ENCODE measurements around the gene CNDP2.
"Not testable (repeated sequence)": the region's sequence is repeated elsewhere in the genome, so short reads cannot be mapped to it uniquely, and the experiment has no call there.

Gene CNDP2

DNA sequence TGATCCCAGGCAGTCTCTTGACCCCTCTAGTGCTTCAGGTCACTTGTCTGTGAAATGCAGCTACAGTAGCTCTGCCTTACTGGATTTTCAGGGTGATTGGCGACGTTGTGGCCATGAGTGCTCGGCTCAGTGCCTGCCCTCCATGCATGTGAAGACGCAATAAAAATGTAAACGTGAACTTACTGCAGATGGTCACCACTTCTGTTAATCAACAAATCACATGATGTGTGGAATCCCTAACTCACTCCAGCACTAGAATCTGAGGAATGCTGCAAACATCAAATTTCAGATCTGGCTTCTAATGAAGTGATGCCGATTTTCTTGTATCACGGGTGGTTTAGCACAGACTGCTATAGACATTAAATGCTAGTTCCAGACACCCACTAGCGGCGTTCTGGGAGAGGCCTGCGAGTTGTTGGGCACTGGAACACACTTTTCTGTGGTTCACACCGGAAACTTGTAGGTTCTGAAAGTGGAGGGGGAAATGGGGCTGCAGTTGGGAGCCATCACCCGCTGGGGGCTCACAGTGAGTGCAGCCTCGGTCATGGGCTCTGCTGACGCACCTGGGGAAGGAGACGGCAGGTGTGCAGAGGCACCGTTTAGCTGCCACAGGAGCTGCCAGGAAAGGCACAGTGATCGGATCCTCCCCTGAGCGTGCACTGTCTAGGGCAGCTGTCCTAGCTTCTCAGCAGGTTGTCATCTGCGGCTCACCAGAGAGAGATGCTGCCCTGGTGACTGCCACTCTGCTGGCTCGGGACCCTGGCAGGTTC lies 44.7 kb downstream of the CNDP2 start:
- DNase-seq = no peak

GRCh38 chr18:74541703-74542555 lies 45.8 kb downstream of the CNDP2 start:
- DNase-seq = no peak

DNA sequence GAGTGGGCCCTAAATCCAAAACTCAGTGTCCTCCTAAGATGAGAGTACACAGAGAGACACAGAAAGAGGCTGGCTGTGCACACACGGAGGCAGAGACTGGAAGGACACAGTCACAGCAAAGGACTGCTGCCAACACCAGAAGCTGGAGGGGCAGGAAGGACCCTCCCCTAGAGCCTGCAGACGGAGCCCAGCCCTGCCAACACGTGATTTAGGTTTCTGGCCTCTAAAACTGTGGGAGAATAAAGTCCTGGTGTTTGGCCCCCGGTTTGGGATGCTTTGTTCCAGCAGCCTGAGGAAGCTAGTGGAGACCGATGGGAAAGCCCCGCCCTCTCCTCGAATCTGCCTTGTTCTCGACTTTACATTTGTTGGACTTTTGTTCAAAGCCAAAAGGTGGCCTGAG lies 48.7 kb downstream of the CNDP2 start:
- no peak for DNase-seq

GRCh38 chr18:74546007-74546406 lies 49.8 kb downstream of the CNDP2 start:
- no peak for DNase-seq

DNA sequence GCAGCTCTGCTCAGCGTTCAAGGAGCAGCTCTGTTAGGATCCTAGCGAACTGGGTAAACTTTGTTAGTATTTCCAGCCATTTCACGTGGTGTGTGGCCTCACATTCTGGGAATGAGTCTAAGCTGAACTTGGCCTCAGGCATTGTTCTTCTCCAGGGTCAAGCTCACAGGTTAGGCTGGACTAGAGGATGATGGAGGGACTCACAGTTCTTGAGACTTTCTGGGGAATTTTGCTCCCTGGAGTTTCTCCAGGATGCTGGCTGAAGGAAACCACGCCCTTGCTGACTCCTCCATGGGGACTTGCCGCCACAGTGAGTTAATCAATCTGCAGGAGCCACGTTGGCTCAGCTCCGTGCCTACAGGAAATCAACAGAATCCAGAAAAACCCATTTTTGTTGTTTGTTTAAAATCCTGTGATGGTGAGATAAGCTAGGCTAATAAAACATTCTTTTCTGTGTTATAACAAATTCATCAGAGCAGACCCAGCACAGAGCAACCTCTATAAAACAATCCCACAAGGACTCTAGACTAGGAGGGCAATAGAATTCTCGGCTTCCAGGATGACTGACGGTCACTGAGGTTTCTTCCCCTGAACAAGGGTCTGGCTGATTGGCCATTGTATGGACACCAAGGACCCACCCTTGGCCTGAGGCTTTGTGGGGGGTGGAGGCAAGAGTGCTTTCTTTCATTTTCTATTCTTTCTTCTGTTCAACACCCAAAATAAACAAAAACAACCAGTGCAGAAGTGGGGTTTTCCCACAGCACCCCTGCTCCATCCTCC lies 50.8 kb downstream of the CNDP2 start:
- DNase-seq = no peak

DNA sequence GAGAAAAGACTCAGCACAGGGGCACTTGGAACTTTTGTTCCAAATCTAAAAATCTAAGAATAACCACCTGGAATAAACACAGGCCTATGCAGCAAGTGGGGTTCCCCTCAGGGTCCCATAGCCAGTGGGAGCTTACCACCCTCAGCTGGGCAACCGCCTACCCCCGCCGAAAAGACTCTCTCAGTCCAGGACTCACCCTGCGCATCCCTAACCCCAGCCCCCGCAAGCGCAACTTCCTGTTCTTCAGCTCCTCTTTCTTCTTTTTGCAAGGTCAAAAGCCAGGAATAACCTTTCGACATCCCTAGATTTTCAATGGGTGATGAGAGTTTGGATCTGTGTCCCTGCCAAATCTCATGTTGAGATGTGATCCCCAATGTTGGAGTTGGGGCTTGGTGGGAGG lies 51.7 kb downstream of the CNDP2 start:
- no peak for DNase-seq

DNA sequence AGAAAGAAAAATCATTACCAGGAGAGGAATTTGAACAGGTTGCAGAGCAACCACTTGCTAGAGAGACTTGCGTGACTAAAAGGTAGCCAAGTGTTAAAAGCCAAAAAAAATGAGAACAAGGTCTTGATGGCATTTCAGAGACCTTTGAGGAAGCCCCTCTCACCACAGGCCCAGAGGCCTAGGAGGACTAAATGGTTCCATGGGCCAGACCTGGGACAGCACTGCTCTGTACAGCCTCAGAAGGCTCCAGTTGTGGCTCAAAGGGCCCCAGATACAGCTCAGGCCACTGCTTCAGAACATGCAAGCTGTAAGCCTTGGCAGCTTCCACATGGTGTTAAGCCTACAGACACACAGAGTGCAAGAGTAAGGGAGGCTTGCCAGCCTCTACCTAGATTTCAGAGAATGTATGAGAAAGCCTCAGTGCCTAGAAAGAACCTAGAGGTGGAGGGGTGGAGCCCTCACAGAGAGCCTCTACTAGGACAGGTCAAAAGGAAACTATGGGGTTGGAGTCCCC lies 53.5 kb downstream of the CNDP2 start:
- DNase-seq = no peak

GRCh38 chr18:74550886-74551285 lies 54.7 kb downstream of the CNDP2 start:
- no peak for DNase-seq

- DNase-seq = no peak
Measured at GRCh38 chr18:74551452-74551851, 55.3 kb downstream of the CNDP2 start.

DNA sequence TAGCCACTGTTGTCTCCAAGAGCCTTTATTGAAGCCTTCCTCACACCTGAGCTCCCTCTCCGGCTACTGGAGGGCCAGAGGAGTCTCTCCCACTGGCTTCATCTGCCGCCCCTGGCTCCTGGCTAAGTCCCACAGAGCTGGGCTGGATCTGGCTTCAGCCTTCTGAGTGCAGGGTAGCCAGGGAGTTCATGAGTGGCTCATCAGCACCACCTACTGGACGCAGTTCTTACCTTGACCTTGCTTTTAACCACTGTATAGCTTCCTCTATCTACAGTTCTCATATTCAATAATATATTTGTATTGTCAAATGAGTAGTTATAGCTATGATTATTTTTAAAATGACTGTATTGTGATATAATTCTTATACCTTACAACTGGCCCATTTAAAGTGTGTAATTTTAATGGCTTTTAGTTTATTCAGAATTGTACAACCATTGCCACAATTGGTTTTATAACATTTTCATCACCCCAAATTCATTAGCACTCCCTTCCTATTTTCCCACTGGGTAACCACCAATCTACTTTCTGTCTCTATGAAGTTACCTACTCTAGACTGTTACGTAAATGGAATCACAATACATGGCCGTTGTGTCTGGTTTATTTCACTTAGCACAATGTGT lies 55.9 kb downstream of the CNDP2 start:
- peak; percentile 80 for DNase-seq

GRCh38 chr18:74556126-74556525 lies 60.0 kb downstream of the CNDP2 start:
- no peak for DNase-seq

DNA sequence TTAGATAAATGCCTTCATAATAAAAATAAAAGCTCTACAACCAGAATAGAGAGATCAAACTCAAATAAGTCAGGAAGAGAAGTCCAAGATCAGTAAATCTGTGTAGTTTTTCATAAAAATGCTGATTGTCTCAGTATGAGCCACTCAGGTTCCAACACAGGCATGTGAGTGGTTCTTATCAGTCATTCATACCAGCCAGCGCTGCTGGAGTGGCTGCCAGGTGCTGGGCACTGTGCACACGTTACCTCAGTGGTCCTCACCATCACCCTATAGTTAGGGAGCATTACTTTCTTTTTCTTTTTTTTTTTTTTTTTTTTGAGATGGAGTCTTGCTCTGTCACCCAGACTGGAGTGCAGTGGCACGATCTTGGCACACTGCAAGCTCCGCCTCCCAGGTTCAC lies 61.9 kb downstream of the CNDP2 start:
- no peak for DNase-seq

GRCh38 chr18:74562131-74562730 lies 66.1 kb downstream of the CNDP2 start:
- no peak for DNase-seq

- DNase-seq = no peak
Measured at GRCh38 chr18:74562775-74563174, 66.6 kb downstream of the CNDP2 start.

DNA sequence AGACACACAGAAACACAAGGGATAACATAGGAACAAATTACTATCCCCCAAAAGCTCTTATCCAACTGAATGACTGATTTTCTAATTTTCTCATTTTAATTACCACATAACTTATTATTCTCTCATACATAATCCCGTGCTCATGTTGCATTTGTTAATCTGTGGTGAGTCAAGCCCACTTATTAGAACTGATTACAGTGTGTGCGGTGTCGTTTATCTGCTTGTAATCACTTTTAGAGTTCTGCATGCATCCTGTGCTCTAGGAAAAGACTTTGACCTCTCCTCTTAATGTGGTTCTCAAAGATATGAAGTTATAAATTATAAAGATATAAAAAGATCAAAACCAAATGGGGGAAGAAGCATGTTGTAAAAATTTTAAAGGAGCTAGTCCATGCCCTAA lies 67.8 kb downstream of the CNDP2 start:
- DNase-seq = no peak

DNA sequence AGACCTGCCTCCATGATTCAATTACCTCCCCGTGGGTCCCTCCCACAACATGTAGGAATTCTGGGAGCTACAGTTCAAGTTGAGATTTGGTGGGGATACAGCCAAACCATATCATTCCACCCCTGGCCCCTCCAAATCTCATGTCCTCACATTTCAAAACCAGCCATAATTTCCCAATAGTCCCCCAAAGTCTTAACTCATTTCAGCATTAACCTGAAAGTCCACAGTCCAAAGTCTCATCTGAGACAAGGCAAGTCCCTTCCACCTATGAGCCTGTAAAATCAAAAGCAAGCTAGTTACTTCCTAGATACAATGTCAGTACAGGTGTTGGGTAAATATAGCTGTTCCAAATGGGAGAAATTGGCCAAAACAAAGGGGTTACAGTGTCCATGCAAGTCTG lies 69.0 kb downstream of the CNDP2 start:
- DNase-seq = not testable (repeated sequence)

DNA sequence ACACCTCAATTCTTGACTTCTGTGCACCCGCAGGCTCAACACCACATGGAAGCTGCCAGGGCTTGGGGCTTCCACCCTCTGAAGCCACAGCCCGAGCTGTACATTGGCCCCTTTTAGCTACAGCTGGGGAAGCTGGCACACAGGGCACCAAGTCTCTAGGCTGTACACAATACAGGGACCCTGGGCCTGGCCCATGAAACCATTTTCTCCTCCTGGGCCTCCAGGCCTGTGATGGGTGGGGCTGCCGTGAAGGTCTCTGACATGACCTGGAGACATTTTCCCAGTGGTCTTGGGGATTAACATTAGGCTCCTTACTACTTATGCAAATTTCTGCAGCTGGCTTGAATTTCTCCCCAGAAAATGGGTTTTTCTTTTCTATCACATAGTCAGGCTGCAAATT lies 69.8 kb downstream of the CNDP2 start:
- not testable (repeated sequence) for DNase-seq

GRCh38 chr18:74567822-74568221 lies 71.7 kb downstream of the CNDP2 start:
- no peak for DNase-seq

- no peak for DNase-seq
Measured at GRCh38 chr18:74569401-74569800, 73.2 kb downstream of the CNDP2 start.

DNA sequence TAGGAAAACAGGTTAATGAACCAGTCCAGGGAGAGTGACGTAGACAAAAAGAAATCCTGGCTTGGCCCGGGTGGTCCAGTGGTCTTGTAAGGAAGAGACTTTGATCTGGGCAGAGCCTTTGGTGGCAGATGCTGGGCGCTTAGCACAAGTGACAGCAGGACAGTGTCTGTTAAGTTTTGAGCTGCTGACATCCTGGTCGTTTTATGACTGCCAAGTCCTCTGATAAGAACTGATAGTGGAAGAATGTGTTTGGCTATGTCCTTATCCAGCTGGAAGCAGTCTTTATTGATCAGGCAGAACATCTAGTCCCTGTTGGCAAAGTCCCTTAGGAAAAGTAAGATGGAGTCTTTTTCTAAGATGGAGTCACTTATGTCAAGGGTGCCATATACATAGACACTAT lies 74.1 kb downstream of the CNDP2 start:
- no peak for DNase-seq

DNA sequence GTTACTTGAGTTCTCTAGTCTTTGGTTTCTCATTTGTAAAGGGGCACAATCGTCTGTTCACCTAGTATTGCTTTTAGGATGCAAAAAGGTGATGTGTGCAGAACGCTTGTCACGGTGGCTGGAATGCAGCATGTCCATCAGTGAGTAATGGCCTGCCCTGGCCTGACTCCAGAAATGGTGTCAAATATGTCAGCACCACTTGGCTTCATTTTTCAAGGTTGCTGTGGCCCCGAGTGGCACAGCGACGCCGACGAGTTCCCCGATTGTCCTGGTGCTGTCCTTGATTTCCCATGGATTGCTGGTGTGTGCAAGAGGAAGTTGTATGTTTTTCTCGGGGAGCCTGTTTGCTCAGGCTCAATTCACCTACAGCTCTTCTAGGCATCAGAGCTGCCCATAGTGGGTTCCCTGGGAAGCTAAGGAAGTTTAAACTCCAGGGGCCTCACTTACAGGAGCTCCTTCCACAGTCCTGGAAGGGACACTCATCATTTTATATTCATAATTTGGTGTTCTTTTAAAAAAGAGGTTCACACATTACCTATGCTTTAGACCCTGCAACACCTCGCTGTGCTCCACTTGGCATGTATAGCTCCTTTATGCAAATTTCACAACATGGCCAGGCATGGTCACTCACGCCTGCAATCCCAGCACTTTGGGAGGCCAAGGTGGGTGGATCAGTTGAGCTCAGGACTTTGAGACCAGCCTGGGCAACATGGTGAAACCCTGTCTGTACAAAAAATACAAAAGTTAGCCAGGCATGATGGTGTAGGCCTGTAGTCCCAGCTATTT lies 75.9 kb downstream of the CNDP2 start:
- DNase-seq = no peak
